Esophagus muscularis mucosa (tissue), 3 donors: Measurements from ENCODE around the gene NELFCD.

Experiments used
- CTCF ChIP-seq, 3 experiments: fragments of 200-600 bp in 2 of 3; fragments of 450-650 bp in 1 of 3; sonication (generic) in 2 of 3; IDR thresholded peaks; one replicate each; pipeline ENCODE4 v1.5.1; 2017 to 2019; ENCODE audit warnings: antibody characterized with exemption in 3 of 3, mild to moderate bottlenecking in 2 of 3, moderate library complexity in 1 of 3
- POLR2A ChIP-seq: fragments of 450-650 bp; IDR thresholded peaks from one replicate; pipeline ENCODE4 v1.6.1; 2017; ENCODE audit warnings: antibody characterized with exemption, moderate library complexity, mild to moderate bottlenecking, low read depth
- POLR2AphosphoS5 ChIP-seq, 2 donors: sonication (generic); formaldehyde crosslinking; IDR thresholded peaks; one replicate each; pipeline ENCODE4 v1.6.1; 2017; ENCODE audit warnings: antibody characterized with exemption in 2 of 2

DNA sequence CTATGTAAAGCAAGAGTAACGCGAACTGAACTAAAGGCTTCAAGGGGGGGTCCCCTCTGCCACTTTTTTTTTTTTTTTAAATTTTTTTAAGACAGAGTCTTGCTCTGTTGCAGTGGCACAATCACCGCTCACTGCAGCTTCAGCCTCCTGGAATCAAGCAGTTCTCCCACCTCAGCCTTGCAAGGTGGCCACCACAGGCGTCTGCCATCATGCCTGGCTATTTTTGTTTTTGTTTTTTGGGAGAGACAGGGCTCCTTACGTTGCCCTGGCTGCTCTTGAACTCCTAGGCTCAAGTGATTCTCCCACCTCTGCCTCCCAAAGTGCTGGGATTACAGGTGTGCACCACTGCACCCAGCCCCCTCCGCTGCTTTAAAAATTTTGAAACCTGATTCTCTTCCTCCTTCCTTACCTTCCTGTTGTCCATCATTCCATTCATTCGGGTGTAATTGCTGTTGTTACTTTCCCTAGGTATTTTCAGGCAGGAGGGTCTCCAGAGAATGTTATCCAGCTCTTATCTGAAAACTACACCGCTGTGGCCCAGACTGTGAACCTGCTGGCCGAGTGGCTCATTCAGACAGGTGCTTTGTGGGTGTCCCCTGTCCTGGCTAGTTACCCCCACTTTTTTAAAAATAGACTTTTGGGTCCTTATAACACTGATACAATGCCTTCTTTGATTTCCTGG lies 5.4 kb downstream of the NELFCD start:
- no peak for TF ChIP-seq CTCF (IDR thresholded peaks at IDR 0.05)
- no peak for TF ChIP-seq POLR2A
- no peak for TF ChIP-seq POLR2AphosphoS5 (IDR thresholded peaks at IDR 0.05)
